Activated CD4-positive, alpha-beta T cell treated with anti-CD3 and anti-CD28 coated beads for 24 hours (primary cell): Measurements from ENCODE around the gene SPPL2B.

Experiments
- DNase-seq, 2 donors: peaks; one replicate each; pipeline ENCODE4 v3.0.0-alpha.2; 2020; ENCODE audit warnings: low read depth in 2 of 2

SPPL2B gene

GRCh38 chr19:2302319-2303210 is 25.9 kb upstream of the SPPL2B start:
- DNase-seq: no peak

- DNase-seq: no peak
Observed at GRCh38 chr19:2303211-2303798, 25.2 kb upstream of the SPPL2B start.

- DNase-seq: no peak
Observed at GRCh38 chr19:2305452-2306280, 22.8 kb upstream of the SPPL2B start.

GRCh38 chr19:2306281-2306806 is 22.1 kb upstream of the SPPL2B start:
- DNase-seq: no peak

GRCh38 chr19:2306971-2307370 is 21.5 kb upstream of the SPPL2B start:
- no peak for DNase-seq

GRCh38 chr19:2307518-2308012 is 20.9 kb upstream of the SPPL2B start:
- no peak for DNase-seq

GRCh38 chr19:2308114-2308556 is 20.3 kb upstream of the SPPL2B start, which contains the start of gene LINGO3:
LINGO3 (minus strand) TSS chr19:2308154; CDS start chr19:2291776, 16,378 bp downstream.
- DNase-seq: no peak

GRCh38 chr19:2309734-2310362 is 18.6 kb upstream of the SPPL2B start:
- DNase-seq: no peak

- no peak for DNase-seq
Observed at GRCh38 chr19:2311093-2311492, 17.4 kb upstream of the SPPL2B start.

GRCh38 chr19:2312820-2313501 is 15.5 kb upstream of the SPPL2B start:
- no peak for DNase-seq

- DNase-seq: no peak
Observed at GRCh38 chr19:2315121-2315817, 13.2 kb upstream of the SPPL2B start.

- no peak for DNase-seq
Observed at GRCh38 chr19:2315818-2316353, 12.6 kb upstream of the SPPL2B start.

- no peak for DNase-seq
Observed at GRCh38 chr19:2317300-2317699, 11.2 kb upstream of the SPPL2B start.

- no peak for DNase-seq
Observed at GRCh38 chr19:2317756-2318155, 10.7 kb upstream of the SPPL2B start.

GRCh38 chr19:2318923-2319322 is 9.6 kb upstream of the SPPL2B start:
- no peak for DNase-seq

GRCh38 chr19:2319551-2319950 is 8.9 kb upstream of the SPPL2B start:
- no peak for DNase-seq

- DNase-seq: no peak
Observed at GRCh38 chr19:2320049-2320448, 8.4 kb upstream of the SPPL2B start.

GRCh38 chr19:2320939-2321338 is 7.5 kb upstream of the SPPL2B start:
- DNase-seq: no peak

- DNase-seq: no peak
Observed at GRCh38 chr19:2321565-2322283, 6.8 kb upstream of the SPPL2B start.
